GM18867 (cell line): ENCODE data around the gene AIDA.

Experiments used
- ATAC-seq: cut with Tn5 transposase; IDR thresholded peaks from one replicate; pipeline ENCODE4 v1.9.1; 2021; ENCODE audit warnings: mild to moderate bottlenecking, moderate library complexity; ENCODE audit not compliant: unreplicated experiment

AIDA gene, protein sequence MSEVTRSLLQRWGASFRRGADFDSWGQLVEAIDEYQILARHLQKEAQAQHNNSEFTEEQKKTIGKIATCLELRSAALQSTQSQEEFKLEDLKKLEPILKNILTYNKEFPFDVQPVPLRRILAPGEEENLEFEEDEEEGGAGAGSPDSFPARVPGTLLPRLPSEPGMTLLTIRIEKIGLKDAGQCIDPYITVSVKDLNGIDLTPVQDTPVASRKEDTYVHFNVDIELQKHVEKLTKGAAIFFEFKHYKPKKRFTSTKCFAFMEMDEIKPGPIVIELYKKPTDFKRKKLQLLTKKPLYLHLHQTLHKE

DNA sequence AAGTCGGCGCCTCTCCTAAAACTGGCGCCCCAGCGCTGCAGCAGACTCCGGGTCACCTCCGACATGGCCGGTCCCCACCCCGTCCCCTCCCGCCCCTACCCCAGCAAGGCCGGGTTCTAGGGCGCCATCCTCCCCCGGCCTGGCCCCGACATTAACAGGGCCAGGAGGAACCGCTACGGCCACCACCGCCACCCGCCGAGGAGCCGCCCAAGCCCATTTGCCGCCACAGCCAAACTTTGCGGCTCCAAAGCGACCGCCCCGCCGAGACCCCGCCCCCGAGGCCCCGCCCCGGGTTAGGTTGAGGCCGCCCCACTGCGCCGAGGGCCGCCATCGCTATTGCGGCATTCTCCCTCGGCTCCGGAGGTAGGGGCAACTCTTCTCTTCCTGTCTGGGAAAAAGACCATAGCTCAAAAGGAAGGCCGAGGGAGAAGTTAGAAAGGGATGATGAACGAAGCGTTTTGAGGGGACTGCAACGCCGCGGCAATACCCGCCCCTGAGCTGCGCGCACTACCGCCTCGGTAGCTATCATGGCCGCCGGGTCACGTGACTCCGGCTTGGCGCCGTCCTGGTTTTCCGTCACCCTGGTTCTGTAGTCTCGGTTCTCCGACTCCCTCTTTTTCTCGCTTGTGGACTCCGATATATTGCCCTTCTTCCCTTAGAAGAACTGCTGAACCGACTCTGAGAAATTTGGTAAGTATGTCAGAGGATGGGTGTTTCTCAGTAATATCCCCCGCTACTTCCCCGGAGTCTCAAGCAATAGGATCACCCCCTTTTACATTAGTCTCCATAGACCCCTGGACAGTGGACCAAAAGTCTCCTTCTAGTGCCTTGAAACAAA lies at the start of gene AIDA, which contains the start of gene BROX:
TSS of gene AIDA (minus strand) at position 239 of the 838 bp plus-strand sequence. CDS start at position 65, 174 bp downstream.
TSS of gene BROX (plus strand) at position 312 of the 838 bp plus-strand sequence. CDS start 3,136 bp downstream, outside the sequence.
- peak; percentile 80 for ATAC-seq

DNA sequence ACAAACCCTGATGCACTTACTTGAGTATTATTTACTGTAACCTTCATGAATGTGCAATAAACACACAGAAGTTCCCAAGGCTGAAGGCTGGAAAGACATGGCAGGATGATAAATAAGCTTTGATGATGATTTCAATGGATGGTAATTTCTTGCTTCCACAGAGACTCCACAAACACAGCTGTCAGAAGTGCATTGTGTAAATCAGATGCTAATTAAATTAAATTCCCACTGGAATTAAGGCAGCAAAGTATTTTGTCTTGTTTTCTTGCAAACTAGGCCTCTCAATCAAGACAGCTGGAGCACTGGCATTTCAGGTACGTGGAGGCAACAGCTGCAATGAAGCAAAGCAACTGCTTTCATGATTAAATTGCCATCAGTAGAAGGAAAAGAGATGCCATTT lies 48.8 kb upstream of the AIDA start:
- ATAC-seq = no peak

DNA sequence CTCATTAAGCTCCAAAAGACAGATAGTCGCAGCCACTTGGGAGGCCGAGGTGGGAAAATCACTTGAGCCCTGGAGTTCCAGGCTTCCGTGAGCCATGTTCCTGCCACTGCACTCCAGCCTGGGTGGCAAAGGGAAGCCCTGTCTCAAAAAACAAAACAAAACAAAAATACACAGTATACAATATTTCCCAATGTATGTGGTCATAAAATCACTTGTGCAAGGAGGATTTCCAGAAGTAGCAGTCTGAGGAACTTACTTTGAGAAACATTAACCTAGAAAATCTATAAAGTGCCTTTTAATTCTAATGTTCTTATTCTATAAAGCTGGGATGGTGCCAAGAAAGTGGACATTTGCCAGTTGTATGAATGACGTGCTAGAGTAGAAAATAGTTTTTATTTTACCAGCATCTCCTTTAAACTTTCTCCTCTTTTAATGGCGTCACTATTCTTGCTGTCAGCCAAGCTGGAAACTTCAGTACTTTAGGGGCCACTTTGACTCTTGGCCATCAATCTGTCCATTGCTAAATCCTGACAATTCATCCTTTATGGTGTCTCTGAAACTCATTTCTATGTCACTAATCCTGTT lies 47.3 kb upstream of the AIDA start:
- no peak for ATAC-seq

DNA sequence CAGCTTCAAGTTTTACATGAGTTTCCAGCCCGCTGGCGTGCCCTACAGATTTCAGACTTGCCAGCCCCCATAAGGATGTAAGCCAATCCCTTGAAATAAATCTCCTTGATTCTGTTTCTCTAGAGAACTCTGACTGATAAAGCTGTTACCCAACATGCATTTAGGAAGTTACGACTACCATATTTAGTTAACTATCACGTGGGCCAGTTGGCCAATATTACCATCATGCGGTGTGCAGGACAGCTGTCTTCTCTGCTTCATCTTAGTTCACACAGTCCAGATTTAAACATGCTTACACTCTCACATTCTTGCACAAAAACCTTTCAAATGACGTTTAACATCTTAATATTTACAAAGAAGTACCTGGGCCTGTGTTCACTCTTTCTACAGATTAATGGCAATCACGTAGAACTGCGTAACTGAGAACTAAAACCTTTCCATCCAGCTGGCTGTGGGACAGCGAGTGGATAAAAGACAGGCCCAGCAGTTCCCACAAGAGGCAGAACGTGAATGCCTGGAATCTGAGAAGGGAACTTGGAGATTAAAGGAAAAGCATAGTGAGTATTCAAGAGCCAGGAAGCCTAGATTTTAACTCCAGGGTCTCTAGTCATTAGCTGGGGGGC lies 45.5 kb upstream of the AIDA start:
- ATAC-seq = no peak

DNA sequence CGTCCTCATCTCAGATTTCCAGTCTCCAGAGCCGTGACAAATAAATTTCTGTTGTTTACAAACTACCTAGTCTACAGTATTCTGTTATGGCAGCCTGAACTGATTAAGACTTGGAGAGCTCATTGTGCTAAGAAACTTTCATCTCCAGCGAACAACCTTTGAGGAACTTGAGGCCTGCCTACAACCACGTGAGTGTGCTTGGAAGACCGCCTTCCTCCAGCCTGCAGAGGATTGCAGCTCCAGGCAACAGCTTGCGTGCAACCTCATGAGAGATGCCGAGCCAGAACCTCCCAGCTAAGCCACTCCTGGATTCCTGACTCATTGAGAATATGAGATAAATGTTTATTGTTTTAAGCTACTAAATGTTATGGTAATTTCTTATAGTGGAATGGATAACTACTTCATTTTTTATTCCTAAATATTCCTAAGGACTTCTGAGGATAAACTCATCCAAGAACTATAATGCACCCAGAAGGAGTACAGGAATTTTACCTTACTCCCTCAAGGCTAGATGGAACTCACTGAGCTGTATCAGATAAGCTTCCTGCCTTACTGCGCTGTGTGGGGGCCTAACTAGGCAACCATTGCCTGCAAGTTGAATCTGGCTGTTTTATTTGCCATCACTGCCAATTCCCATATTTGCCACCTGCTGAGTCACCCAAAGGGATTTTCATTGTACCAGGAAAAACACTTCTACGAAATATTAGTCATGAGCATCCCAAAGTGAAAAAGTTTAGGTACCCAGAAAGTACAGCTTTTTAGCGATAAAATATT lies 42.3 kb upstream of the AIDA start:
- ATAC-seq = no peak

DNA sequence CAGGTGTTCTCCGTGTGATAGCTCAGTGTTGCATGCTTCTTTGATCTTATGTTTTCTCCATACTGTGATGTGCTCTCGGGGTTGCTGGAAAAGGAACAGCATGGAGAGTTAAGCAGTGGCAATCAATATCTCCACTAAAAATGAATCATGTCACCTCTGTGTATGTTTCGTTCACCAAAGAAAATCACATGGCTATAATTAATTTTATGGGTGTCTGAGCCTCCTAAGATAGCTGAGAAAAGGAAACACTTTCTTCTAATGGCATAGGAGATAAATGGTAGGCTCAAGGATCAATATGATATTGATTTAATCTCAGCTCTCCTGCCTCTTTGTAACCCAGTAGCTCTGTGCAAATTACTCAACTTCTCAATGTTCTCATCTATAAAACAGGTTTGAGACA lies 39.0 kb upstream of the AIDA start:
- no peak for ATAC-seq

DNA sequence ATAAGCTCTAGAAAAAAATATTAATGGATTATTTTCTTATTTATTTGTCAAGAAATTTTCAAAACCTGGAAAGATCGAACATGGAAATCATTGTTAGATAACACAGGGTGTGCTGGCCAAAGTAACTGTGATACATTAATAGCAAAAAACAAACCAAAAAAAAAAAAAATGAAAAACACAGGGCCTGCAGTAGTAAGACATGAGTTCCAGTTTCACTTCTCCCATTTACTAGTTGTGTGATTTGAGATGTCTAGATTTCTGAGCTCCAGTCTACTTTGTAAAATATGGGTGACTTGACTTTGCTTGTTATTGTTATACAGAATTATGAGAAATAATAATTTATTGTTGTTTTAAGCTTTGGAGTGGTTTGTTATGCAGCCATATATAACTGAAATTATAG lies 38.4 kb upstream of the AIDA start:
- ATAC-seq = peak; percentile 92

DNA sequence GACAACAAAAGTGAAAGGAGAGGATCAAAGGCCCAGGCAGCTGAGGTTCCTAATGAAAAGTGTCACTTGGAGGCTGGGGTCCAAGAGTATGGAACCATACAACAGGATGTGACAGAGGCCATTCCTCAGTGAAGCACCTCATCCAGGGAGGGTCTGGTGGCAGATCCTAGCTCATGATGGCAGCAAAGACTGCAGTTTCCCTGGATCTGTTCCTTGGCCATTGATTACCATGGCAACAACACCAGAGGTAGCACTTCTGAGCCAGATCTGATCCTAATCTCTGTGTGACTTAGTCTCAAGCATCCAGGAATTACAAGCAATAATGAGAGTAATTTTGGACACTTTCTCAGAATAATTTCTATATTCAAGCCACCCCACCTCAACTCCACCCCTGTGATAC lies 37.6 kb upstream of the AIDA start:
- no peak for ATAC-seq

DNA sequence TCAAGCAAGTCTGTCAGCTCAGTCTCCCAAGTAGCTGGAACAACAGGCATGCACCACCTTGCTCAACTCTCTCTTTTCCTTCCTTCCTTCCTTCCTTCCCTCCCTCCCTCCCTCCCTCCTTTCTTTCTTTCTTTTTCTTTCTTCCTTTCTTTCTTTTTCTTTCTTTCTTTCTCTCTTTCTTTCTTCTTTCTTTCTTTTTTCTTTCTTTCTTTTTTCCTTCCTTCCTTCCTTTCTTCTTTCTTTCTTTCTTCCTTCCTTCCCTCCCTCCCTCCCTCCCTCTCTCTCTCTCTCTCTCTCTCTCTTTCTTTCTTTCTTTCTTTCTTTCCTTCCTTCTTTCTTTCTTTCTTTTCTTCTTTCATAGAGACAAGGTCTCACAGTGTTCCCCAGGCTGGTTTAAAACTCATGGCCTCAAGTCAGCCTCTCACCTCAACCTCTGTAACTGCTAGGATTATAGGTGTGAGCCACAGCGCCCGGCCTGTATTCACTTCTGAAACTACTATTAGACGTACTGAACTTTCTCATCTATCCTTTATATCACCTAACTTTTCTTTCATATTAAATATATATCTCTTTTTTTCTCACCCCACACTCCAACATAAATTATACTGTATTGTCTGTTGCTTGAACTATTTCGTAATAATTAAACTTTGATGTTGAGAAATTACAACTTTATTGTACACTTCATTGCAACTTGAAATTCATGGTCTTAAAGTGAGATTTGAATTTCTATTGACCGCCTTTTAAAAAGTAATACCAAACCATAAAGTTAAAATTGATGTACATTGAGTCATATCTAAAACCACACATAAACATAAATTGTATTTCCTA lies 29.6 kb upstream of the AIDA start:
- peak; percentile 48 for ATAC-seq

DNA sequence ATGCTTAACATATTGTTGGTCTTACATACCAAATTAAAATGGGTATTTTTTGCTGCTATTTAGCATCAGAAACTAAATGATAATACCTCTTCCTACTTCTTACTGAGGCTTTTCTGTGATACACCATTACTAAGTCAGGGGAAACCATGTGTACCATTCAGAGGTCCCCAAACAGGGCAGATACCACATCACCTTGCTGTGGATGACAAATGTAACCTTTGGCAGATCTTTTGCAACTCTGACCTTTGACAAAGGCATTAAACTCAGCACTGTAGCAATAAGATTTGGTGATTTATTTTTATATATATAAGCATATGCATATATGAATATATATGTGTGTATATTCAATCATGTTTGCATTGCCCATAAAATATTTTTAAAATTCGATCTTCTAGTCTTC lies 27.6 kb upstream of the AIDA start:
- ATAC-seq = no peak

DNA sequence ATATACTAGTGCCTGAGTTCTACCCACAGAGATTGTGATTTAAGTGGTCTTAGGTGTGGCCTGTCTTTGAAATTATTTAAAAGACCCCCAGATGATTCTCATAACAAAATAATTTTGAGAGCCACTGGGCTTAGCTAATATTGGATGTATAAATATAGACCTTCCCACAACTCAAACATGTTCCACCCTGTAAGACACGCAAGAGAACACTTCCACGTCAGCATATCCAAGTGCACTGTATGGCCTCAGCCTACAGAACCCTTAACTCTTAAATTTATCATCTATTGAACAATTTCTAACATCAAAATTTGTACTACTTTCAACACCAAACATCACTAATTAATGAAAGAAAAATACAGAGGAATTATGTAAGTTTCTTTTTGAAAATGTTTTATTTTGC lies 27.2 kb upstream of the AIDA start:
- ATAC-seq = no peak

DNA sequence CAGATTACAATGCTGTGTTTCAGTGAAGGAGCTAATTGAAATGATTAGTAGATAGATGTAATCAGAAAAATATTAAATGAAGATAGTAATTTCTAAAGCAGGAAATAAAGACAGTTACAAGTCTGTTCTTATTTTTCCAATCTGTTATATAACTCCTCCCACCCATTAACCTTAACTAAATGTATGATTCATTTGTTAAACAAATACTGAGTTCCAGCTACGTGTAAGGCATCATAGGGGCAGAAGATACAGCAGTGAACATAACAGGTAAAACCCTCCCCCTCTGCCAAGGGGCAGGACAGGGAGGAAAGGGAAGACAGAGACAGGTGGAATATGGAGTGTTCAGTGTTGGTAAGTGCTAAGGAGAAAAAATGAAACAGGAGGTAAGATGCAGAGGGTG lies 24.7 kb upstream of the AIDA start, which contains the start of gene FAM177B:
TSS of gene FAM177B (plus strand) at position 231 of the 400 bp plus-strand sequence. CDS start 9,344 bp downstream, outside the sequence.
- no peak for ATAC-seq

DNA sequence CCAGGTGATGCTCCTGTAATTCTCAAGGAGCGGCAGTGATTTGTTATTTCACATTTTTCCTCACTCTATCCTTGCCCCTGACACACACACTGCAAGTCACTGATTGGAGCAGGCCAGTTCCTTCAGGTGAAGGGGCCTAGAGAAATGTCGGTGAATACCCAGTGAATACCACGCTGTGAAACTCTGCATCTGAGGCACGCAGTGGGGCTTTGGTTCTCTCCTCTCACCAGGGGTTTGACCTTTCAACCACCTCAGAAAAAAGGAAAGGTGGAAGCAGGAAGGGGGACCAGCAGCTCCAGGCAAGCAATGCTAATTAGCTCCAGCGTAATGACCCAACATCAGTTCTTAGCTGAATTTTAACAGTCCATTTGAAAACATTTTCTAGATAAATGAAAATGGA lies 24.2 kb upstream of the AIDA start:
- ATAC-seq = no peak

DNA sequence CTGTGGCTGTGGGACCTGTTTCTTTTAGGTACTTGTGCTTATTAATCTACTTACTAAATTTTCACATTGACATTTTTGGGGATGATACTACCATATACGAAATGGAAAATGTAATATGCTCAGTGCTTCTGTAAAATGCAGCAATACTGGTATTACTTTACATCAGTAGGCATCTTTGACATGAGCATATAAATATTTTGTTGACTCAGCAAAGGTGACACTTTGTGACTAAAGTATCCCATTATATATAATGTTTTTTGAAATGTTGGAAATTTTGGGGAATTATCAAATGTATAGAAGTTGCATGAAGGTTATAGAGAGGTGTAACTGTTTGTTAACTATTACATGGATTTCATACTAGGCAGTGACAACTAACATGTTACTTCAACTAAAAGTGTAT lies 22.4 kb upstream of the AIDA start:
- no peak for ATAC-seq

DNA sequence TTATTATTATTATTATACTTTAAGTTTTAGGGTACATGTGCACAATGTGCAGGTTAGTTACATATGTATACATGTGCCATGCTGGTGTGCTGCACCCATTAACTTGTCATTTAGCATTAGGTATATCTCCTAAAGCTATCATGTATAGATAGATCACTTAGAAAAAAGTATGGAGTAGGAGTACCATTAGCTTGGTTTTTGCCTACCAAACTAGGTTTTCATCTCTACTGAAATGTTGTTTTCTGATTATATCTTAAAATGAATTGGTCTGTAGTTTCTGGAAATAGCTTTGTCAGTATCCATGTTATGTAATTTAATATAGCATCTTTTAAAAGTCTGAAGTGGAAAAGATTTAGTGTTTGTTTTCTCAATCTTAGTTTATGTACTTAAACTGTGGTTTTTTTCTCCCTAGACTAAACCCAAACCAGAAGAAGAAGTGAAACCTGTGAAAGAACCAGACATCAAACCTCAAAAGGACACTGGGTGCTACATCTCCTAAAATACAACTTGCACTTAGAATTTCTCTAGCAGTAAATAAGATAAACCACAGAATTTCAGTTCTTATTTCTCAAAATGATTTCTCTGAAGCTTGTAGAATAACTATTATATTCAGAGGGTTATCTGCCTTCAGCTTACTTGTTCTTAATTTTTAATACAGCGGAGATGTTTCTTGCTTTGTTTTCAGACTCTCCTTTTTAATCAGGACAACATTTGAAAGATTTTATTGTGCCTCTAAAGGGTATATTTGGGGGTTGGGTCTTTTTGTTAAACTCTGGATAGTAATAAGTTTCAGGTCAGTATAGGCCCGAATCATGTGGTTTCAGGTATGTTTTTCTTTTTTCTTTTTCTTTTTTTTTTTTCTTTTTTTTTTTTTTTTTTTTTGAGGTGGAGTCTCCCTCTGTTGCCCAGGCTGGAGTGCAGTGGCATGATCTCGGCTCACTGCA lies 20.2 kb upstream of the AIDA start:
- peak; percentile 98 for ATAC-seq

DNA sequence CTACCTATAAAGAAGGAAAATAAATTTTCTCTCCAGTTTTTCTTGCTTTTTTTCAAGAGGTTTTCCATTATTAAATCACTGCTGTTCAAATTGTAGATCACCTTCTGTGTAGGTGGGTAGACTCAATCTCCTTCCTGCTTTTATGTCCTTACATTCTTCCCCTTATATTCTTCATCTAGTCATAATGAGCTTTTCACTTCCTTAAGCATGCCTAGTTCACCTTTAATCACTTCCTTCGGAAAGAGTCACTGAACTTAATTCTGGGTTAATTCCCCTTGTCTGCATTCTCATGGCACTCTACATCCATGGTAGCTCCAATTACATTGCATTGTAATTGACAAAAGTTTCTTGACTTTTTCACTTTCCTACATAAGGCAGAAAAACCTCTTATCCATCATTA lies 18.6 kb upstream of the AIDA start:
- no peak for ATAC-seq

DNA sequence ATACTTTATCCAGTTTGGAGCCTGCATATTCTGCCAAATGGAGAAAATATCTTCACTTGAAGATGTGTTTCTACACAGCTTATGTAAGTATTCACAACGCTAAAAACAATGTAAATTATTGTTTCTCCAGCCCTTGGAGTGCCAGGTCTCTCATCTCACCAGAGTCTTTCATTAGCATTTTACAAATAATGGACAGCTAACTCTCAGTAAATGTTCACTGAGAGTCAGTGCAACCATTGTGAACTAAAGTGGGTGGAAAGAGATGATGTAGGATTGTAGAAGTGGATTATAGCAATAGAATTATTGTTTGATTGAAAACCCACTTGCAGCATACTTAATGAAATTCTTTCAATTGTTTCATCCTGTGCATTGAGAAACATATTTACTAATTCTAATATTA lies 16.5 kb upstream of the AIDA start:
- ATAC-seq = no peak

DNA sequence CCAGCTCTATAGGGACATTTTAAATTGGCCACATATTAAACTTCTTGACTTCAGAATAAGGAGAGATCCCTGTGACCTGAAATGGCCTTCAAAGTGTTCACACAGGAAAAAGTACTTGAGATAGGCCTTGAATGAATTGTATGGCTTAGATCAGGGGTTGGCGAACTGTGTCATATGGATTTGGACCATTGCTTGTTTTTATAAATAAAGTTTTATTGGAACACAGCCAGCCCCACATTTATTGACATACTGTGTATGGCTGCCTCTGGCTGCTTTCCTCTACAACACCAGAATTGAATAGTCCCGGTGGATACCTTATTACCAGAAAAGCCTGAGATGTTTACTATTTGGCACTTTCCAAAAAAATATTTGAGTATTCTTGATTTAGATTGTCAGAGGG lies 4.1 kb upstream of the AIDA start:
- ATAC-seq = no peak
